Epidermal melanocyte (primary cell): ENCODE results near the gene SLC39A13.

Experiments
- DNase-seq: peaks from one replicate; pipeline ENCODE4 v3.0.0; 2011; ENCODE audit warnings: low spot score; ENCODE audit not compliant: insufficient read length

SLC39A13 gene

DNA sequence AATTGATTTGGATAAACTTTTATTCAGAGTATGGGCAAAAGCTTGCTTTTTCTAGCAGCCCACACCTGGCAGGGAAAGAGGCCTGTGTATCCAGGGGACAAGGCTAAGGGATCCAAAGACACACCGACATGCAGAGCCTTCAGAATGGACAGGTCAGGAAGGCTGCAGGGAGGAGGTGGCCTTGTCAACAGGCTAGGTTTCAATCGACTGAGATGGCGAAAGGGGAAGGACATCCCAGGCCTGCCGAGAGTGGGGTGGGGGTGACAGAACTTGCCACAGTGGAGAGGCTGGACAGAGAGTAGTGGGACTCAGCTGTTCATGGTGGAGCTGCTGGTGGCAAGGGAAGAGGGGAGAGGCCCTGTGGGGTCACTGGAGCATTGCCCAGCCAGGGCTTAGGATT, 5.3 kb upstream of the SLC39A13 start:
- DNase-seq = no peak

DNA sequence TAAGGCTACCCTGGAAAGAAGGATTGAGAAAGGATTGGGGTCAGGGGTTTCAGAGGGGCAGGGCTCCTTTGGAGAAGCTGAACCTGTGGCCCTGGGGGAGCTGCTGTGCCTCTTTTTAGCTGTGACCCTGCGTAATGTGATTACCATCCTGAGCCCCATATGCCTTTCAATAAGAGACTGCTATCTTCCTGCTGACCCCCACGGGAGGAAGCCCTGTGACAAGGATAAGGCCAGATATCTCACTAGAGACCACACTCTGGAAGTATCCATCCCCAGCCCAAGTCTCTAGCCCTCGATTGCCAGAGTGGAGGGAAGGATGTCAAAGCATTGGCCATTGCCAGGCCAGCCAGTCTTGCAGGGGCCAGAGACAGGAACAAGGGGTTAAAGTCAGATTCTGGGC, 4.8 kb upstream of the SLC39A13 start:
- DNase-seq = no peak

DNA sequence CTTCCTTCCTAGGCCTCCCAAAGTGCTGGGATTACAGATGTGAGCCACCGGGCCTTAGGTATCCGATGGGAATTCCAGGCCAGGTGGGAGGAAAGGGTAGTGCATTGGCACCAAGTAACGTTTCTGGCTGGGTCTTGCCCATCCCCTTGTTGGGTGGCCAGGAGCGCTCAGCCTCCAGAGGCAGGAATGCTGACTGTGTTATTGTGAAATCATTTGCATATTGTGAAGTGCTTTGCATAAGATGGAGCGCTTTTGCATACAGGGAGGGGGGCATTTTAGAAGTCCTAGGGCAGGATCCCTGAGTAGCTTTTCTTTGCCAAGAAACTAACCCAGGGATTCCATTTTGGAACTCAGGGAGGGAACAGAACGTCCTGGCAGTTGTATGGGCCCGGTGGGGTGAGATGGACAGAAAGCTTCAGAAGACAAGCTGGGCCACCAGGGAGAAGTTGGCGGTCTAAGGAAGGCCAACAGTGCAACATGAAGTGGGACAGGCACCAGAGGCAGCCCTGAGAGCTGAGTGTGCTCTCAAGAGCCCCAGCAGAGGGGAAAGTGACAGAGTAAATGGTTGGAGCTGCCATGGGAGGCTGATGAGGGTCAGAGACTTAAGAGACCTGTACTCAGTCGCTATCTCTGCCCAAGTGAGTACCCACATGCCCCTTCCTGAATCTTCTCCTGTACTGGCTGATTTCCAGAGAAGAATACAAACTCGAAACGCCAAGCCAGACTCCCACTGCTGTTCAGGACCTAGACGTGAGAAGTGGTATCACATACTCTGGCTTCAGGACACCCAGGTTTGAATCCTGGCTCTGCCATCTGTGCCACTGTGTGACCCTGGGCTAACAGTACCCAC, 1.3 kb upstream of the SLC39A13 start:
- no peak for DNase-seq

DNA sequence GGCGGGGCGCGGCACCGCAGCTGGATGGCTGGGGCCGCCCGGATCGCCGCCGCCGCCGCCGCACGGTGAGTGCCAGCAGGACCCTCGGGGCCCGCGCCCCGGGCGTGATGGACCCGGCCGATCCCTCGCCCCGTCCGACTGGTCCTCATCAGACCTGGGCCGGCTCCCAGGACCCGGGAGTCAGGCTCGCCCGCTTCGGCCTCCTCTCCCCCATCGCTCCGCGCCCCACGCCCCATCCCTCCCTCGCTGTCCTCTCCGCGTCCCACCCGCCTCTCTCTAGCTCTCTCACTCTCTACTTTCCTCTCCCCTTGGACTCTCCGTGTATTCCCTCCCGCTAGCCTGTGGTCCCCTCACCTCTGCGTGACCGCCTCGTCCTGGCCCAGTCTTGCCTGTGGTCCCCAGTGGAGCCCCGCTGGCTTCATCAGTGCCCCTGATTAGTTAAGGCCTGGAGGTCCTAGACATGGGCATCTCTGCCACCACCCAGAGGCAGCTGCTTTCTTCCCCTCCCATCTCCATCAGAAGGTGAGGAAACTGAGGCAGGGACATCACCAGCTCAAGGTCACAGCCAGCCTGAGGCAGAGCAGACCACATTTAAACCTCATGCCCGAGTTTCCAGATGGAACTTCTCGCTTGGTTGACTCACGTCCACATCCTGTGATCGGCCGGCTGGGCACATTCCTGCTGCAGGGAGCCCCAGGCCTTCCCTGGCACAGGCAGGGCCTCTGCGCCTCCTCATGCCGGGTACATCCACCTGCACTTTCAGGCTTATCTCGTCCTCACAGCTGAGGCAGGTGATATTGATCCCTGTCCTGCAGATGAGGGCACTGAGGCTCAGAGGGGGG, 429 bp downstream of the SLC39A13 start:
- peak; percentile 90 for DNase-seq

- DNase-seq = no peak
Measured at GRCh38 chr11:47409440-47410369, 1.3 kb downstream of the SLC39A13 start.

DNA sequence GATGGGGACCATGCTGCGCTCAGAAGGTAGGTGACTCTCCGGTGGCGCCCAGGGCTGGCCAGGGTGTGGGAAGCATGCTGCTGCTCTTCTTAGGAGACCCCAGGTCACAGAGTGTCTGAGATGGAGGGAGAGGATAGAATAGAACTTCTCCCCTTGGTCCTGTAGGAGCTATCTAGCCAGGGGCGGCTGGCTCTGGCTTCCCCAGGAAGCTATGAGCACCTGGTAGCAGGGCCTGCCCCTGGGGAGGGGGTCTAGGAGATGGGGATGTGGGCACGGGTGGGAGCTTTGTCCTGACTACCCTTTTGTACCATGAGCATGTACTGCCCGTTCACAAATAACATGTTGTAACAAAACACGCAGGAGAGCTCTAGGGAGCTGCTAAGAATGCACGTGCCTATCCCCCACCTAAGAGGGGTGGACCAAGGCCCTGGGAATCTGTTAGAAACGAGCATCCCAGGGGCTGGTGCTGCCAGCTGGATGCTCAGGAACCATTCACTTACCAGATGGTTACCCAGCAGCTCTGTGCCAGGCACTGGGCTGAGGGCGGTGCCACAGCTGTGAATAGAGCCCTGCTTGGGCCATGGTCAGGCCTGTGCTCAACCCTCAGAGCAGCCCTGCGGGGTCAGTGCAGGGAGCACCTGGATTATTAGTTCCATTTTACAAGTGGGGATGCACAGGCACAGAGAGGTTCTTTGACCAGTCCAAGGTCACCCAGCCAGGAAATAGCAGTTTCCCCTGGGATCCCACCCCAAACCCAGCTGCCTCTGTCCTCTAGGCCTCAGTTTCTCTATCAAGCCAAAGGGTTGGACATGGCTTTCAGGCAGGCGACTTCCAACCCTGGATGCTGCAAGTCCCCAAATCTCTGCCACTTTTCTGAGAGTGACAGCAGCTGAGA, 2.2 kb downstream of the SLC39A13 start:
- no peak for DNase-seq

DNA sequence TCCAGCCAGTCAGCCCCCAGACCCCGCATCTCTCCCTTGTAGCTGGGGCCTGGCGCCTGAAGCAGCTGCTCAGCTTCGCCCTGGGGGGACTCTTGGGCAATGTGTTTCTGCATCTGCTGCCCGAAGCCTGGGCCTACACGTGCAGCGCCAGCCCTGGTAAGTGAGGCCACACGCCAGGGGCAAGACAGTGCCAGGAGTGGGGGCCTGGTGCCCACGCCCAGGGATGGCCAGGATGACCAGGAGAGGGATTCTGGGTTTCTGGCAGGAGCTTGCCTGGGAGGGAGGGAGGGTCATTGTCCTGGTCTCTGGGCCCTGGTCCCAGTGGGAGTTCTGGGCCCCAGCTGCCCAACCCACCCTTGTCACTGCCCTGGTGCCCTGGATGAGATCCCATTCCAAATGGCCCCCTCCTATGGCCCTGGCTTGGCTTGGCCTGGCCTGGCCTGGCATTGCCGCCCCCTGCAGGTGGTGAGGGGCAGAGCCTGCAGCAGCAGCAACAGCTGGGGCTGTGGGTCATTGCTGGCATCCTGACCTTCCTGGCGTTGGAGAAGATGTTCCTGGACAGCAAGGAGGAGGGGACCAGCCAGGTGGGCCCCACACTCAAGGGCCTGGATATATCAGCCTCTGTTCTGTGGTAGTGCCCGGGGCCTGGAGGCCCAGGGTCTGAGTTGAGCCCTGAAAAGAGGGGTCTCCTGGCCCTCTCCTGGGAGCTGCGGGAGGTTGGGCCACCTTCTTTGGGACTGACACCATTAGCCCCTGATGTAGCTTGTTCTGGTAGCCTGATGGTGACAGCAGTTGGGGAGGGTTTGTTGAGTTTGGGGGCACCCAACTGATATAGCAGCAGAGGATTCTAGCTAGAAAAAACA, 3.7 kb downstream of the SLC39A13 start:
- DNase-seq = no peak

DNA sequence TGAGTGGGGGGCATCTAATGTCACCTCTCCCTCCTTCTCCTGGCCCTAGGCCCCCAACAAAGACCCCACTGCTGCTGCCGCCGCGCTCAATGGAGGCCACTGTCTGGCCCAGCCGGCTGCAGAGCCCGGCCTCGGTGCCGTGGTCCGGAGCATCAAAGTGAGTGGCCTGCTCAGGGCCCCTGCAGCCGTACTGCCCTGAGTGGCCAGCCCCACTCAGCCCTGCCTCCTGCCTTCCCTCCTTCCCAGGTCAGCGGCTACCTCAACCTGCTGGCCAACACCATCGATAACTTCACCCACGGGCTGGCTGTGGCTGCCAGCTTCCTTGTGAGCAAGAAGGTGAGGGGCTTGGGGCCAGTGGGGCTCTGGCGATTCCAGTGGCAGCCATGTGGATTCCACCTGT, 5.0 kb downstream of the SLC39A13 start:
- no peak for DNase-seq

DNA sequence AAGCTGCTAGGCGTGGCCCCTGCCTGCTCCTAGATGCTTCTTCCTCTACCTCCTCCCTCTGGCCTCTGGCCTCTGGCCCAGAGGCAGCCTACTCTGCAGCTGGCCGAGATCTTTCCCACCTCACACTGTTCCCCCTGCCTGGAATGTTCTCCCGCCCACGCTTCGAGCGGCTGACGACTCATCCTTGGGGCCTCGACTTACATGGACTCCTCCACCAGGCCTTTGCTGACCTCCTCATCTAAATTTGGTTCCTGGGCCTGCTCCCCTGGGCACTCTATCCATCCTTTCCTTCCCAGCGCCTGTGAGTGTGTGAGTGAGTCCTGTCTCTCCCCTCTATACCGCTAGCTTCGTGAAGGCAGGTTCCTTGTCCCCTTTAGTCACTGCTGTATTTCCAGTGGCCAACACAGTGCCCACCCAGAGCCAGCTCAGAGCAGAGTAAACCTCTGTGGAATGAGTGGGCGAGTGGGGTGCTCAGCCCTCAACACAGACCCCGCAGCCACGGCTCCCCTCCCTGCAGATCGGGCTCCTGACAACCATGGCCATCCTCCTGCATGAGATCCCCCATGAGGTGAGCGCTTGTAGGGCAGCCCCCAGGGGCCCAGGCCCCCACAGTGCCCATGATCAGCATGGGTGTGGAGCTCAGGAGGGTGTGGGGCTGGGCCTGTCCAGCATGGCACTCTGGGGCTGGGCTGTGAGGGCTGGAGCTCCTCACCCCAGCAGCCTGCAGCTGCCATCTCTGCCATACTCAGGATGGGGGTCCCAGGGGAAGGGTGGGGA, 5.7 kb downstream of the SLC39A13 start:
- DNase-seq = no peak

GRCh38 chr11:47414685-47415070, 6.3 kb downstream of the SLC39A13 start:
- no peak for DNase-seq

DNA sequence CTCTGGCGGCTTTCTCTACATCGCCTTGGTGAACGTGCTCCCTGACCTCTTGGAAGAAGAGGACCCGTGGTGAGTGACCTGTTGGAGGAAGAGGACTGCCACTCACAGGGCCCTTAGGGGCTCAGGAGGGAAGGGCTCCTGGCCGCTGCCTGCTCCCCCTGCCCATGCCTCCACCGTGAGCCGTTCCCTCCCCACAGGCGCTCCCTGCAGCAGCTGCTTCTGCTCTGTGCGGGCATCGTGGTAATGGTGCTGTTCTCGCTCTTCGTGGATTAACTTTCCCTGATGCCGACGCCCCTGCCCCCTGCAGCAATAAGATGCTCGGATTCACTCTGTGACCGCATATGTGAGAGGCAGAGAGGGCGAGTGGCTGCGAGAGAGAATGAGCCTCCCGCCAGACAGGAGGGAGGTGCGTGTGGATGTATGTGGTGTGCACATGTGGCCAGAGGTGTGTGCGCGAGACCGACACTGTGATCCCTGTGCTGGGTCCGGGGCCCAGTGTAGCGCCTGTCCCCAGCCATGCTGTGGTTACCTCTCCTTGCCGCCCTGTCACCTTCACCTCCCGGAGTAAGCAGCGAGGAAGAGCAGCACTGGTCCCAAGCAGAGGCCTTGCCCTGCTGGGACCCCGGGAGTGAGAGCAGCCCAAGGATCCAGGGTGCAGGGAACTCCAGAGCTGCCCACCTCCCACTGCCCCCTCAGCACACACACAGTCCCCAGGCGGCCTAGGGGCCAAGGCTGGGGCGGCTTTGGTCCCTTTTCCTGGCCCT, 6.9 kb downstream of the SLC39A13 start:
- no peak for DNase-seq

GRCh38 chr11:47415949-47416472, 7.6 kb downstream of the SLC39A13 start:
- peak; percentile 57 for DNase-seq

DNA sequence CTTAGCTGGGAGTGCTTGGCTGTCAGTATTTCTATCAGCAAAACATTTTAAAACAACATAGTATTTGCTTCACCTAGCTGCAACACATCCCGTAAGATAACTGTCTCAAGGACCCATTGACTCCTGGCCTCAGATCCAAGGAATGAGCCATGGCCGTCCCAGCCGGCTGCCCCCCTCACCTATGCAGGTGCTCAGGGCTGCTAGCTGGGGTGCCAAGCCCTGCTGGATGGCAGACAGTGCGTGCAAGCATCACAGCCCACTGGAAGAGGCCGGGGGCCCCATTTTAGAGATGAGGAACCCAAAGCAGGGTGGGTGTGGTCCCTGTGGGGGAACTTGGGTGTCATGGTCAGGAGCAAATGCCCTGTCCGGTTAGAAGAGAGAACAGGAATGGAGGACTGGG, 9.3 kb downstream of the SLC39A13 start:
- no peak for DNase-seq

DNA sequence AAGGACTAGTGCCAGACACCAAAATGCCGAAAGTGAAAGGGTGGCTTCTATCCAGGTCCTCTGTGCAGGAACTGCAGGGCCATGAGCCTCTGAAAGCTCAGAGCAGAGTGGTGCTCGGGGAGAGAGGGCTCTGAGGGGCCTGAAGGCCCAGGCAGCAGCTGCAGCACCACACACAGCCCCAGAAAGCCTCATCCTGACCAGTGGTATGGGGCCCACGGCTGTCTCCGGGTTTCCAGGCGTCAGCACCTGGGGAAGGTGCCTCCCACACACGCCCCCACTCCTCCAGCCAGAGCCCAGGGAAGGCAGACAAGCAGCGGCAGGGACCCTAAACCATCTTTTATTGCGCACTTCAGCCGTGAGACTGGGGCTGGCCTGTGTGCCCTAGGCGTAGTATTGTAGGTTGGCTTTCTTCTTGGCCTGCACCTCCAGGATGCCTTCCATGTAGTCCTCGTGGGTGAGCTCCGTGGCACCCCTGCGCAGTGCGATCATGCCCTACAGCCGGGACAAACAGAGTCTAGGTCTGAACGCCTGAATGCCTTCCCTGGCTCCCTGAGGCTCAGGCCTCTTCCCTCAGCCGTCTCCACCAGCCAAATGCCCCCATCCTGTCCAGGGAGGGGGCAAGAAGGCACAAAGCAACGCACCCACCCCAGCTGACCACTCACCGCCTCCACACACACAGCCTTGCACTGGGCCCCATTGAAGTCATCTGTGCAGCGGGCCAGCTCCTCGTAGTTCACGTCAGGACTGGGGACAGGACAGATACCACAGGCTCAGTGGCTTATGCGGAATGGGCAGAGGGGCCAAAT, 10.3 kb downstream of the SLC39A13 start:
- no peak for DNase-seq

DNA sequence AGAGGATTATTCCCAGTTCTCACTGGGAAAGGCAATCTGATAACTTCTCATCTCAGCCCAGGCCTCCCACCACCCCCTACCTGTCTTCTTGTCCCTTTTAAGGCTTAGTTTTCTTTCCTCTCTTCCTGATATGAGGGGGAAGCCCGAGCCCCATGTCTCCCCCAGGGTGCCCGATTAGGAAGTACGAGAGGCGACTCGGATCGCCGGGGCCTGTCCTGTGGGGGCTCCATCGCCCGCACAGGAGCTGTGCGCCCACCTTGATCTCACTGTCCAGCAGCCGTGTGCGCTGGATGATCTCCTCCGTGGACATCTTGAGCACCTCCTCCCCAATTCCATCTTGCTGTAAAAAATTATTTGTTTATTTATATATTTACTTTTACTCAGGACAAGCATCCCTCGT, 17.2 kb downstream of the SLC39A13 start:
- no peak for DNase-seq

DNA sequence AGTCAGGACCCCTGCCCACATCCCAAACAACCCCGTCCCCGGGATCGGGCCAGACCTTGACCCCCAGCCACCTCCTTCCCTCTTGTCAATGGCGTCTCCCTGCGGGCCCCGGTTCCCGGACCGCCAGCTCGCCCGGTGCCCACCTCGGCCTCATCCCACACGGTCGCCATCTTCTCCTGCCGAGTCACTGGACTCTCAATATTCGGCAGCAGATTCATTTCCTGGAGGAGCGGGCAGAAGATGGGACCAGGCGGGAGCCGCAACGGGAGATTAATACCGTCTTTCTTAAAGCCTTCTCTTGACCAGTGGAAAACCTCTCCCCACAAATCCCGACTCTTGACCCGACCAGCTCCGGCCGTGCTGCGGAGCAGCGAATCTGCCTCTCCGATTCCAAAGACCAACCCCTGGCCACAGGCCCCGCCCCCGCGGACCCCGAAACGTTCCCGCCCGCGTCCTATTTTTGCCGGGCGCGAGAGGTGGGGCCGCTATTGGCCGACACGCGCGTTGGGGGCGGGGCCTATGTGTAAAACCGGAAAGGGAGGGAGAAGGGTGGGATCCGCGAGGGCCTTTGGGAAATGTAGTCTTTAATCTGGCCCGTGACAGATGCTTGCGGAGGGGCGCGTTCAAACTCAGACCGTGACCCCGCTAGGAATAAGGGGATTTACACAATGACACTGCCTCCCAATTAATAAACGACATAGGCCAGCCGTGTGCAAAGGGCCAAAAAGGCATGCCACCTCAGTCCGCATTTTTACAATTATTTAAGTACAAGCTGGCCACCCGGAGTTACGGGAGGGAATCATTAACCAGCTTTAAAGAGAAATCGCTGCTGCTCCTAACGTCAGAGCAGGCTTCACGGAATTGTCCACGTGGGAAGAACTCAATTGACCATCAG, 17.9 kb downstream of the SLC39A13 start, which contains the start of gene PSMC3:
Gene PSMC3 (minus strand): TSS at position 378 of the 895 bp plus-strand sequence. CDS start 160 bp downstream, at position 218.
- peak; percentile 93 for DNase-seq
